Transverse colon (tissue), 4 donors: ENCODE data around the gene OSBPL3.

Experiments used
- EP300 ChIP-seq: sonication (generic); formaldehyde crosslinking; IDR thresholded peaks from one replicate; pipeline ENCODE4 v1.6.1; 2017; ENCODE audit warnings: antibody characterized with exemption, low read depth
- POLR2AphosphoS5 ChIP-seq, 3 donors: sonication (generic); formaldehyde crosslinking; IDR thresholded peaks; one replicate each; pipeline ENCODE4 v1.6.1; 2016; ENCODE audit warnings: antibody characterized with exemption in 3 of 3
- TF ChIP-seq, protein P1 (sequence below), 5 experiments: fragments of 200-600 bp in 3 of 5; fragments of 450-650 bp in 2 of 5; sonication (generic) in 3 of 5; IDR thresholded peaks; 1 replicate in 2 of 5; 2 replicates in 3 of 5; pipeline ENCODE4 v1.5.1; 2016 to 2017; ENCODE audit warnings: antibody characterized with exemption in 5 of 5, inconsistent platforms in 3 of 5, mild to moderate bottlenecking in 2 of 5, moderate library complexity in 1 of 5

DNA sequence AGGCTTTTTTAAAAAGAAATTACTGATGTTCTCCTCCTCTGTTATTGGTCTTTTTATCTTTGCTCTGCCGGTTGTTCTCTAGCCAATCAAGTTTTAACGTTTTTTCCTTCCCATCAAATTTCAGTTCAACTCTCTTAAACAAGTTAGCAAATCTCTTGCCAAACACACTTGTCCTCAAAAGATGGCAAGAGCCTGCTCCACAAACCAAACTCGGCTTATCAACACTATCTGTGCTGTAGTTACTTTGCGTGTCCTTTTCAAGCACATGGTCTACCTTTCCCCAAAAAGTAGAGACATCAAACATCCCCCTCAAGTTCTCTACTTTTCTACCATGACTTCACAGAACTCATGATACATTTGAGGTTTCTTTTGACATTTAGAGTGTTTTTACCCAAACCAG lies 71.3 kb downstream of the OSBPL3 start:
- TF ChIP-seq, protein P1, sequence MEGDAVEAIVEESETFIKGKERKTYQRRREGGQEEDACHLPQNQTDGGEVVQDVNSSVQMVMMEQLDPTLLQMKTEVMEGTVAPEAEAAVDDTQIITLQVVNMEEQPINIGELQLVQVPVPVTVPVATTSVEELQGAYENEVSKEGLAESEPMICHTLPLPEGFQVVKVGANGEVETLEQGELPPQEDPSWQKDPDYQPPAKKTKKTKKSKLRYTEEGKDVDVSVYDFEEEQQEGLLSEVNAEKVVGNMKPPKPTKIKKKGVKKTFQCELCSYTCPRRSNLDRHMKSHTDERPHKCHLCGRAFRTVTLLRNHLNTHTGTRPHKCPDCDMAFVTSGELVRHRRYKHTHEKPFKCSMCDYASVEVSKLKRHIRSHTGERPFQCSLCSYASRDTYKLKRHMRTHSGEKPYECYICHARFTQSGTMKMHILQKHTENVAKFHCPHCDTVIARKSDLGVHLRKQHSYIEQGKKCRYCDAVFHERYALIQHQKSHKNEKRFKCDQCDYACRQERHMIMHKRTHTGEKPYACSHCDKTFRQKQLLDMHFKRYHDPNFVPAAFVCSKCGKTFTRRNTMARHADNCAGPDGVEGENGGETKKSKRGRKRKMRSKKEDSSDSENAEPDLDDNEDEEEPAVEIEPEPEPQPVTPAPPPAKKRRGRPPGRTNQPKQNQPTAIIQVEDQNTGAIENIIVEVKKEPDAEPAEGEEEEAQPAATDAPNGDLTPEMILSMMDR (IDR thresholded peaks at IDR 0.05) = no peak
- TF ChIP-seq POLR2AphosphoS5 (IDR thresholded peaks at IDR 0.05) = no peak
- TF ChIP-seq EP300 = no peak
